ENCODE data around the gene NCL. TPM values are rescaled to one million over a fixed set of nuclear protein-coding genes. Genes with fewer than 3 reads are reported as not detected.
A peak's percentile ranks its signal among the peaks of the same experiment; 100 is the strongest.
"Not testable (repeated sequence)": the region's sequence is repeated elsewhere in the genome, so short reads cannot be mapped to it uniquely, and the experiment has no call there.

NCL gene
- polyA plus RNA-seq, 1 donor from 2014 or later, result 101 TPM

DNA sequence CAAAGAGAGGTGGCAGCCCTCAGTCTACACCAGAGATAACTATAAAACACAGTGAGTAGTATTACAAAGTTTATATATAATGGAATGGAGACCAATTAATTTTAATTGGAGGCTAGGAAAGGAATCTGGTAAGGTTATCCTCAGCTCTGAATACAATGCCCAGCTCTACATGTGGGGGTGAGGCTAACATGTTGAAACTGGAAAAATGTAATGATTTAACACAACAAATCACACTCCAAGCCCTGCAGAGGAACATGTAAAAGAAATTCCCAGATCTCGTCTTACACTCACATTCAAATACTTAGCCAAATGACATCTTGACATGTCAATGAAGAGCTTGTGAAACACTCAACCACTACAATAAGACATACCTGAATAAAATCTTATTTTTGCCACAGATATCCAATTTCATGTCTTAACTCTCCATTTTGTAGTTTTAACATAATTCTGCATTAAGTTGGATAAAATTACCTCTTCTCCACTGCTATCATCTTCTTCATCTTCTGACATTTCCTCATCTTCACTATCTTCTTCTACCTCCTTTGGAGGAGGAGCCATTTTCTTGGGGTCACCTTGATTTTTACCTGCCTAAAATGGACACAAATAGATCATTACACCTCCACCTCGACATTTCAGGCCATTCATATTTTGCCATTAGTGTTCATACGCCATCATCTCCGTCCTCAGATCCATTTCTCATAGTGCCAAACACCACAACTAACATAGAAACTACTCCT, 1.4 kb downstream of the NCL start:
- no peak overlapping the region for H3K27ac ChIP-seq (ENCODE audit: low read length)
- H3K9me3 ChIP-seq (ENCODE audit: low read length), result no peaks in the 10 kb centered on the region
- H3K4me2 ChIP-seq (ENCODE audit: low read length), result peak overlapping the region; percentile 100
- no peak overlapping the region for H2AFZ ChIP-seq (ENCODE audit: low read depth, low read length)
- H4K20me1 ChIP-seq (ENCODE audit: insufficient read depth), result peaks cover 27% of the 10 kb centered on the region
- H3K4me3 ChIP-seq (ENCODE audit: low read length), result peak overlapping the region; percentile 99
- peaks cover 27% of the 10 kb centered on the region for H3K79me2 ChIP-seq (replicated peaks; ENCODE audit: insufficient read depth, low read length)
- H3K9ac ChIP-seq (ENCODE audit: low read length), result peak overlapping the region; percentile 96
- no peaks in the 10 kb centered on the region for H3K9me2 ChIP-seq (ENCODE audit: insufficient read depth, low read length)
- H3F3A ChIP-seq (ENCODE audit: insufficient read depth, low read length, poor library complexity, severe bottlenecking), result no peaks in the 10 kb centered on the region
- TF ChIP-seq CTCF (IDR thresholded peaks at IDR 0.05; ENCODE audit: poor library complexity, severe bottlenecking) (no peak), MXI1 (conservative IDR thresholded peaks at IDR 0.05; ENCODE audit: poor library complexity, severe bottlenecking) (no peak), RAD21 (conservative IDR thresholded peaks at IDR 0.05) (no peak), TAF1 (IDR thresholded peaks at IDR 0.05; ENCODE audit: low read depth) (no peak), EZH2 (IDR thresholded peaks at IDR 0.05; ENCODE audit: borderline replicate concordance, insufficient read depth, low read length, poor library complexity, severe bottlenecking) (no peak), SMC3 (conservative IDR thresholded peaks at IDR 0.05; ENCODE audit: poor library complexity) (no peak), POLR2AphosphoS5 (IDR thresholded peaks at IDR 0.05) (no peak), EP300 (conservative IDR thresholded peaks at IDR 0.05; ENCODE audit: poor library complexity, severe bottlenecking) (no peak)
- TF ChIP-seq, protein P1, sequence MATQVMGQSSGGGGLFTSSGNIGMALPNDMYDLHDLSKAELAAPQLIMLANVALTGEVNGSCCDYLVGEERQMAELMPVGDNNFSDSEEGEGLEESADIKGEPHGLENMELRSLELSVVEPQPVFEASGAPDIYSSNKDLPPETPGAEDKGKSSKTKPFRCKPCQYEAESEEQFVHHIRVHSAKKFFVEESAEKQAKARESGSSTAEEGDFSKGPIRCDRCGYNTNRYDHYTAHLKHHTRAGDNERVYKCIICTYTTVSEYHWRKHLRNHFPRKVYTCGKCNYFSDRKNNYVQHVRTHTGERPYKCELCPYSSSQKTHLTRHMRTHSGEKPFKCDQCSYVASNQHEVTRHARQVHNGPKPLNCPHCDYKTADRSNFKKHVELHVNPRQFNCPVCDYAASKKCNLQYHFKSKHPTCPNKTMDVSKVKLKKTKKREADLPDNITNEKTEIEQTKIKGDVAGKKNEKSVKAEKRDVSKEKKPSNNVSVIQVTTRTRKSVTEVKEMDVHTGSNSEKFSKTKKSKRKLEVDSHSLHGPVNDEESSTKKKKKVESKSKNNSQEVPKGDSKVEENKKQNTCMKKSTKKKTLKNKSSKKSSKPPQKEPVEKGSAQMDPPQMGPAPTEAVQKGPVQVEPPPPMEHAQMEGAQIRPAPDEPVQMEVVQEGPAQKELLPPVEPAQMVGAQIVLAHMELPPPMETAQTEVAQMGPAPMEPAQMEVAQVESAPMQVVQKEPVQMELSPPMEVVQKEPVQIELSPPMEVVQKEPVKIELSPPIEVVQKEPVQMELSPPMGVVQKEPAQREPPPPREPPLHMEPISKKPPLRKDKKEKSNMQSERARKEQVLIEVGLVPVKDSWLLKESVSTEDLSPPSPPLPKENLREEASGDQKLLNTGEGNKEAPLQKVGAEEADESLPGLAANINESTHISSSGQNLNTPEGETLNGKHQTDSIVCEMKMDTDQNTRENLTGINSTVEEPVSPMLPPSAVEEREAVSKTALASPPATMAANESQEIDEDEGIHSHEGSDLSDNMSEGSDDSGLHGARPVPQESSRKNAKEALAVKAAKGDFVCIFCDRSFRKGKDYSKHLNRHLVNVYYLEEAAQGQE (IDR thresholded peaks at IDR 0.05; ENCODE audit: borderline replicate concordance), result no peak
- no peaks in the 10 kb centered on the region for H3K27me3 ChIP-seq (ENCODE audit: insufficient read depth, low read depth, low read length)
- peaks cover 26% of the 10 kb centered on the region for H3K36me3 ChIP-seq (ENCODE audit: insufficient read depth, low read length)

DNA sequence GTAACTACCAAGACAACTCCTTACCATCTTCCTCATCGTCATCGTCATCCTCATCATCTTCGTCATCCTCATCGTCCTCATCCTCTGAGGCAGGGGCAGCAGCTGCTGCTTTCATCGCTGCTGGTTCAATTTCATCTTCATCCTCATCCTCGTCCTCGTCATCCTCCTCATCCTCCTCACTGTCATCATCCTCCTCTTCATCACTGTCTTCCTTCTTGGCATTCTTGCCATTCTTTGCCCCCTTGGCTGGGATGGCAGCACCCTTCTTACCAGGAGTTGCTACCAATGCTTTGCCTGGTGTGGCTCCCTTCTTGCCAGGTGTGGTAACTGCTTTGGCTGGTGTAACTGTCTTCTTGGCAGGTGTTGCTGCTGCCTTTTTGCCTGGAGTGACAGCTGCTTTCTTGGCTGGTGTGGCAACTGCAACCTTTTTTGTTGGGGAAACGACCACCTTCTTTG, 2.7 kb downstream of the NCL start:
- Histone ChIP-seq H3K9me2 (ENCODE audit: insufficient read depth, low read length) (no peaks in the 10 kb centered on the region), H3F3A (ENCODE audit: insufficient read depth, low read length, poor library complexity, severe bottlenecking) (no peaks in the 10 kb centered on the region), H2AFZ (ENCODE audit: low read depth, low read length) (no peak overlapping the region), H3K9ac (ENCODE audit: low read length) (no peak overlapping the region), H3K27ac (ENCODE audit: low read length) (no peak overlapping the region), H3K36me3 (ENCODE audit: insufficient read depth, low read length) (peaks cover 36% of the 10 kb centered on the region), H3K9me3 (ENCODE audit: low read length) (no peaks in the 10 kb centered on the region), H4K20me1 (ENCODE audit: insufficient read depth) (peaks cover 27% of the 10 kb centered on the region), H3K79me2 (replicated peaks; ENCODE audit: insufficient read depth, low read length) (peaks cover 27% of the 10 kb centered on the region), H3K4me3 (ENCODE audit: low read length) (peak overlapping the region; percentile 99), H3K27me3 (ENCODE audit: insufficient read depth, low read depth, low read length) (no peaks in the 10 kb centered on the region), H3K4me2 (ENCODE audit: low read length) (no peak overlapping the region)
- no peak for TF ChIP-seq EP300 (conservative IDR thresholded peaks at IDR 0.05; ENCODE audit: poor library complexity, severe bottlenecking)
- no peak for TF ChIP-seq SMC3 (conservative IDR thresholded peaks at IDR 0.05; ENCODE audit: poor library complexity)
- TF ChIP-seq POLR2AphosphoS5 (IDR thresholded peaks at IDR 0.05), result no peak
- no peak for TF ChIP-seq TAF1 (IDR thresholded peaks at IDR 0.05; ENCODE audit: low read depth)

- Histone ChIP-seq H3K79me2 (replicated peaks; ENCODE audit: insufficient read depth, low read length) (peaks cover 27% of the 10 kb centered on the region), H4K20me1 (ENCODE audit: insufficient read depth) (peaks cover 27% of the 10 kb centered on the region), H3K36me3 (ENCODE audit: insufficient read depth, low read length) (peaks cover 36% of the 10 kb centered on the region)
- not testable (repeated sequence) for H3K27ac ChIP-seq (ENCODE audit: low read length); H3K4me2 ChIP-seq (ENCODE audit: low read length); H3K9me2 ChIP-seq (ENCODE audit: insufficient read depth, low read length); H3F3A ChIP-seq (ENCODE audit: insufficient read depth, low read length, poor library complexity, severe bottlenecking); H2AFZ ChIP-seq (ENCODE audit: low read depth, low read length); H3K9me3 ChIP-seq (ENCODE audit: low read length); H3K9ac ChIP-seq (ENCODE audit: low read length); H3K4me3 ChIP-seq (ENCODE audit: low read length); H3K27me3 ChIP-seq (ENCODE audit: insufficient read depth, low read depth, low read length)
Measured at GRCh38 chr2:231460841-231461240, 3.4 kb downstream of the NCL start.

All from neural cell (in vitro differentiated cells).